Adrenal gland (tissue), 5 donors: ENCODE results near the gene SAP30BP.

Source experiments
- POLR2A ChIP-seq, 2 donors: fragments of 450-650 bp; IDR thresholded peaks; one replicate each; pipeline ENCODE4 v1.6.1; 2017; ENCODE audit warnings: antibody characterized with exemption in 2 of 2, mild to moderate bottlenecking in 2 of 2, moderate library complexity in 1 of 2
- TF ChIP-seq, protein P1 (sequence below), 6 experiments: fragments of 450-650 bp in 4 of 6; fragments of 200-600 bp in 2 of 6; sonication (generic) in 1 of 6; IDR thresholded peaks; 1 replicate in 5 of 6; 2 replicates in 1 of 6; pipeline versions ENCODE4 v1.5.1 to v1.8.0; 2016 to 2021; ENCODE audit warnings: antibody characterized with exemption in 6 of 6, mild to moderate bottlenecking in 2 of 6, moderate library complexity in 1 of 6
- donor health status: DM: no; HTN: no; CAD: no.

DNA sequence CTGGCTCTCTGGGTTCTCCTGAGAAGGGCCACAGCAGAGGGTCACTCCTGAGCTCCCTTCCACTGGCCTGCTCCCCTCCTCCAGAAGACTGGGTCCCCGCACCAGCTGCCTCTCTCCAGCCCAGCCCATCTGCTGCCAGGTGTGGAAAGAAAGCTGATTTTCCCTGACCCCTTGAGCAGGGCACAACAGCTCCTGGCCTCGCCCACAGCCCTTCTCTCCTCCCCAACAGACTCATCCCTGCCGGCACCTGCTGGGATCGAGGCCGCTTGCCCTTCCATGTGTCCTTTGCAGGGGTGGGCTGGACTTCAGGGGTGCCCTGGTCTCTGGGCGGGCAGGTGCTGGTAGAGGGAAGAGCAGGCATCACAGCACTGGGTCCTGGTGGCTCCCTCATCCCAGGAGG, 38.7 kb upstream of the SAP30BP start:
- TF ChIP-seq, protein P1, sequence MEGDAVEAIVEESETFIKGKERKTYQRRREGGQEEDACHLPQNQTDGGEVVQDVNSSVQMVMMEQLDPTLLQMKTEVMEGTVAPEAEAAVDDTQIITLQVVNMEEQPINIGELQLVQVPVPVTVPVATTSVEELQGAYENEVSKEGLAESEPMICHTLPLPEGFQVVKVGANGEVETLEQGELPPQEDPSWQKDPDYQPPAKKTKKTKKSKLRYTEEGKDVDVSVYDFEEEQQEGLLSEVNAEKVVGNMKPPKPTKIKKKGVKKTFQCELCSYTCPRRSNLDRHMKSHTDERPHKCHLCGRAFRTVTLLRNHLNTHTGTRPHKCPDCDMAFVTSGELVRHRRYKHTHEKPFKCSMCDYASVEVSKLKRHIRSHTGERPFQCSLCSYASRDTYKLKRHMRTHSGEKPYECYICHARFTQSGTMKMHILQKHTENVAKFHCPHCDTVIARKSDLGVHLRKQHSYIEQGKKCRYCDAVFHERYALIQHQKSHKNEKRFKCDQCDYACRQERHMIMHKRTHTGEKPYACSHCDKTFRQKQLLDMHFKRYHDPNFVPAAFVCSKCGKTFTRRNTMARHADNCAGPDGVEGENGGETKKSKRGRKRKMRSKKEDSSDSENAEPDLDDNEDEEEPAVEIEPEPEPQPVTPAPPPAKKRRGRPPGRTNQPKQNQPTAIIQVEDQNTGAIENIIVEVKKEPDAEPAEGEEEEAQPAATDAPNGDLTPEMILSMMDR (IDR thresholded peaks at IDR 0.05), result no peak
- TF ChIP-seq POLR2A (IDR thresholded peaks at IDR 0.05), result no peak
